HG03442 (cell line): ENCODE measurements around the gene TMEM161A.
A peak's percentile ranks its signal among the peaks of the same experiment; 100 is the strongest.
"Not testable (repeated sequence)": the region's sequence is repeated elsewhere in the genome, so short reads cannot be mapped to it uniquely, and the experiment has no call there.

Experiments used
- ATAC-seq: cut with Tn5 transposase; IDR thresholded peaks from one replicate; pipeline ENCODE4 v1.9.1; 2021; ENCODE audit warnings: mild to moderate bottlenecking, moderate library complexity; ENCODE audit not compliant: unreplicated experiment

The TMEM161A gene

DNA sequence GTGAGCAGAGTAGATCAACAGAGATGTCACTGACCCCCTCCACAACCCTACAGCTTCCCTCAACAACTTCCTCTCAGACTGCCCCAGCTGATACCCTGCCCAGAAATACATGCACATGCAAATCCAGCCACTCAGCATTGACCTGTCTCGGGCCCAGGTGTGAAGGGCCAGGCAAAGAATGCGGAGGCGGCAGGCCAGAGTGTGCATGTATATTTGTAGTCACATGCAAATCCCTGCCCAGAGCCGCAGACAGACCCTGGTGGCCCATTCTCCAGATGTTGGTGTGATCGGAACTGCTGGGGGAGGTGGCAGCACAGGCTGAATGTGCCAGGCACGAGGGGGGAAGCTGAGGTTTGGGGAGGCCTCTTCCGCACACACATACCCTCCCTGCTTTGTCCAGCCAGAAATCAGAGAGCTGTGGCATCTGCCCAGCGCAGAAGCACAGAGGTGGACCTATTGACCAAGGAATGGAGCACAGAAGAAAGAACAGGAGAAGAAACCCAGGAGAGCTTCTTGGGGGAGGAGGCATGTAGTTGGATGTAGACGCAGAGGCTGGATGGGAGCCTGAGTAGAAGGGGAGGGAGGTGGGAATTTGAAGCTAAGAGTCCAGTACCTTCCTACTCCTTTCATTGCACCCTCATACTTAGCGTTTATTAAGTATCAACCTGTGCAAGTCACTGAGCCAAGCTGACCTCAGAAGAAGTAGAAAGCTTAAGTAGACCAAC is 17.4 kb upstream of the TMEM161A start:
- peak; percentile 54 for ATAC-seq

DNA sequence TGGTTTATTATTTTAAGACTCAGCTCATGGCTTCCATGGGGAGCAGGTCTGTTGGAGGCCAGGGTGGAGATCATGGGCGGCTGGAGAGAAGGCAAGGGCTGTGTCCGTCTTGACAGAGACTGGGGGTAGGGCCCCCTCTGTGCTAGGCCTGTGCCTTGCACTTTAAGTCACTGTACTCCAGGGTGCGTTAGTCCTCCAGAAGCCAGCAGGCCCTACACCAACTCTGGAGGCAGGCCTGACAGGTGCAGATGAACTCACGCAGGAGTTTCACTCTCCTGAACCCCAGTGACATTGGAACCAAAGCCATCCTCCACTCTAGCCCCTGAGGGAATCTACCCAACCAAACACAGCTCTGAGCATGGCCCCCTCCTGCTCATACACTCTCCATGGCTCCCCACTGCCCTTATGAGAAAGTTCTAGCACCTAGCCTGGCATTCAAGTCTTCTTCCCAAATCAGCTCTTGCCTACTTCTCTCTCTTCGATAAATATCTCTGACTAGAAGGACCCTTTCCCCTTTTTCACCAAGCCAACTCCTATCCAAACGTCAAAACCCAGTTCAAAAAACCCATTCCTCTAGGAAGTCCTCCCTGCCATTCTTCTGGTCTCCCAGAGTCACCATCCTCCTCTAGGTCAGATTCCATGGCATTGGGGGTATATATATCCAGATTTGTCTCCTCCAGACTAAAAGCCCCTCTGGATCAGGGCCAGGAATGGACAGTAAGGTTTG is 16.7 kb upstream of the TMEM161A start:
- no peak for ATAC-seq

DNA sequence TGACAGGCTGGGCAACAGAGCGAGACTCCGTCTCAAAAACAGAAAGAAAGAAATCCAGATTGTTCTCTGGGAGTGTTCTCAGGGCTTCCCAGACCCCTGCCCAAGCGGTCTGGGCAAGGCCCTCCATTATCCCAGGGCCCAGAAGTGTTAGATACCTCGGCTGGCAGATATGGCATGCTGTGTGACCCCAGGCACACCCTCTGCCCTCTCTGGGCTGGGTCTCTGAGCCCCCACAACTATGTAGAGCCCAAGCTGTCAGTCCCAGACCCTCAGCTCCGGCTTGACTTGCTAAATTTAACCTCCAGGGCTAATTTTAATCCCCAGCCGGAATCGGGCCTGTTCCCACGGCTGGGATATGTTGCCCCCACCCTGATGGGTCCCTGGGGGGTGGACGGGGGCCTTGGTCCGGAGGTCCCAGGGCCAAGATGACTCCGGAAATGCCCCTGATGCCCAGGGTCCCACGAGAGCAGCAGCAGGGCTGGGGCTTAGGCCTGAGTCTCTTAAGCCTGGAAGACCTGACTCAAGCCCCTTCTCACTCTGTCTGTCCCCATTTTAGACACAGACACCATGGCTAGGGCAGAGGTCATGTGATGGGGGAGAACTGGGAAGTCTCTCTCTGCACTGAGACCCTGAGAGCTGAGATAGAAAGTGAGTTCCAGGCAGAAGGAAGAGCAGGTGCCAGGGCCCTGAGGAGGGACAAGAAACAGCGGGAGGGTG is 14.5 kb upstream of the TMEM161A start:
- ATAC-seq: no peak

DNA sequence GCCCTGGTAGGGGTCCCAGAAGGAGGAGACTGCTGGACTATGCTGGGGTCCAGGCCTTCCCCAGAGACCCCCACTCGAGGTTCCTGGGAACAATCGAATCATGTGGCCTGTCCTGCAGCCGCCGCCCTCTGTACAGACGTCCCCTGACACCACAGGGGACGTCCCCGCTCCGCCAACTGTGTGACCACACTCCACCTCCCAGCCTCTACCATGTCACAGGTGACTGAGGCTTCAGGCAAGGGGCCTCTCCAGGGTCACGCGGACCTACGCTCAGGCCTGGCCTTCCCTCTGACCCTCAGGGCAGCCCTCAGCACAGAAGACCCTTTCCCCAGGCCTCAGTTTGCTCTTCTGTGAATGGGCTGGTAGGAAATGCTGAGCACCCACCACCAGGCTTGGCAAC is 13.1 kb upstream of the TMEM161A start:
- peak; percentile 48 for ATAC-seq

DNA sequence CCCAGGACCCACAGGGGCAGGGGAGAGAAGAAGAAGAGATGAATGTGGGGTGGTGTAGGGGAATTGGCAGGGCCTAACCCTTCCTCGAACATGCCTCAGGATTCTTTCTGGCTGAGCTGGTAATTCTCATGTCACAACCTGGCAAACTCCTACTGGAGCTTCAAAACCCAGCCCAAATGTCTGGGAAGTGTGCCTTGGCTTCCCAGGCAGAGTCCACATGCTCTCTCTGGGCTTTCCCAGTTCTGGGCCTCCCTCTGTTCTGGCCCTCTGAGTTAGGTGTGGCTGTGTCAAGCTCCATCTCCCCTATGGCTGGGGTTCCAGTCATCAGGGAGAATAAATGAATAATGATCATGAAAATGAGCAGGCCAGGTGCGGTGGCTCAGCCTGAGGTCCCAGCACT is 11.2 kb upstream of the TMEM161A start:
- ATAC-seq: no peak

DNA sequence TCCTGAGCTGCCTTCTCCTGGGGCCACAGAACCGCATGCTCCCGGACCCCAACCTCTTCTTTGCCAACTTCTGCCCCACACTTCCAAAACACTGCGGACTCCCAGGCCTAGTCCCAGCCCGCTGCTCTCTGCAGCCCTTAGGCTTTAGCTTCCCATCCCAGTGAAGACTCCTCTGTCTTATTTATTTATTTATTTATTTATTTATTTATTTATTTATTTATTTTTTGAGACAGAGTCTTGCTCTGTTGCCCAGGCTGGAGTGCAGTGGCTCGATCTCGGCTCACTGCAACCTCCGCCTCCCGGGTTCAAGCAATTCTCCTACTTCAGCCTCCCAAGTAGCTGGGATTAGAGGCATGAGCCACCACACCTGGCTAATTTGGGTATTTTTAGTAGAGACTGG is 10.2 kb upstream of the TMEM161A start:
- ATAC-seq: not testable (repeated sequence)

DNA sequence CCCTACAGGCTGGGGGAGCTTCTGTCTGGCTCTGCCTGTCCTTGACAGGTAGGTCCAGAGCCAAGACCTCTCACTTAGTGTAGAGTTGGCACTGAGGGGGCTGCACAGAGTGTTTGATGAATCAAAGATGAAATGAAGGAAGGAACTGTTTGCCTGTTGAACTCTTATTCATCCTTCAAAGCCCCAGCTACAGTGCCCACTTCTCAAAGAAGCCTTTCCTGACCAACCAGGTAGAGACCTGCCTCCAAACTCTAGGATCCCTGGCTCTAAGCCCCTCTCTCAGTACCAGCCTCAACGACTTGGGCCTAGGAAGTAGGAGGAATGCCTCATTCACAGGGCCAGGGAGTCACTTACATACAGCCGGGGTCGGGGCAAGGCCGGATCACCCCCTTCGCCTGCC is 9.1 kb upstream of the TMEM161A start:
- ATAC-seq: no peak

DNA sequence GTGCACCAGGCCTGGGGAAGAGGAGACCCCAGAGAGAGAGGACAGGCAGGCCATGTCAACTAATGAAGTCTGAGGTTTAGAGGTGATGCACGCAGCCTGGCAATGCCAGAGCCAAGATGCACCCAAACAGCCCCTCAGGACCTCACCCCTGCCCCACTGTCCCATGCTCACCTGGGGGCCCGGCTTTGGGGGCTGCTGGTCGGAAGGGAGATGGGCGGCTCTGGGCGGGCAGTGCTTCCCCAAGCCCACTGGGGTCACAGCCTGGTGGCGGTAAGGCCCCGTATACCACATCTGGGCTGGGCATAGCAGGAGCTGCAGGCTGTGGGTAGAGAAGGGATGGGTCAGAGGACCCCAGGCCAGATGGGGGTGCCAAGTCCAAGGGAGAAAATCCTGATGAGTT is 8.6 kb upstream of the TMEM161A start:
- no peak for ATAC-seq

DNA sequence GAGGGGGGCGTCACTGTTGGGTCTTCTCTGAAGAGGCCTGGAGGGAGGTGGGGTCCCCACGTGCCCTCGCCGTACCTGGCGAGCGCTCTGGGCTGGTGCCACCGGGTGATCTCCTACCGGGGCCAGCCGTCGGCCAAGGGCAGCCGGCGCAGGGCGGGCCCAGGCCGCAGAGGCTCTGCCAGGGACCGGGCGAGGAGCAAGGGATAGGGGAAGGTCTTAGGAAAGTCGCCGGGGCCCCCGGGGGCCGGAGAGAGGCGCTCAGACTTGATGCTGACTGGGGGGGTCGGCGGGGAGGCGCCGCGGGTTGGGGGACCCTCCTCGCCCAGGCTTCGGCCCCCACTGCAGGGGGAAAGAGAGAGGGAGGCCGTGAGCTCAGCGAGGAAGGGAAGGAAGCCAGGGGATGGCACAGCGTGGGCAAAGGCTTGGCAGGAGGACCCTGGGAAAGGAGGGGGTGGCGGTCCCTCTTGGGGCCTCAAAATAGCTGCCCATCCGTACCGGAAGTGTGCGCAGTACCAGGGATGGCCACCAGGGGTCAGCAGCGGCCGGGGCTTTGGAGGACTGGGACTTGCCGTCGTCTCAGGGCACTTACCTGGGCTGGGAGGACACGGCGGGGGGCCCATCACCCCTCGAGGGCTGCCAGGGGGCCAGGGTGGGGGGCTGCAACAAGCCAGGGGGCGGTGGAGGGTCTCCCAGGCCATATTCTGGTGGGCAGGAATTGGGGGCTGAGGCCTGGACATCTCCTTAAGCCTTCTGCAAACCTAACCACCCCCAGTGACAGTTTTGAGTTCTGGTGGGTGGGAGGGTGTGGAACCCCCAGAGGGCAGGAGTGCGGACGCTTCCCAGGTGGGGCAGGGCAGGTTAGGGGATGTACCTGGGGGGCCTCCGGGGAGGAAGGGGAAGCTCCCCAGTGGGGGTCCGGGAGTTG is 7.7 kb upstream of the TMEM161A start:
- no peak for ATAC-seq

DNA sequence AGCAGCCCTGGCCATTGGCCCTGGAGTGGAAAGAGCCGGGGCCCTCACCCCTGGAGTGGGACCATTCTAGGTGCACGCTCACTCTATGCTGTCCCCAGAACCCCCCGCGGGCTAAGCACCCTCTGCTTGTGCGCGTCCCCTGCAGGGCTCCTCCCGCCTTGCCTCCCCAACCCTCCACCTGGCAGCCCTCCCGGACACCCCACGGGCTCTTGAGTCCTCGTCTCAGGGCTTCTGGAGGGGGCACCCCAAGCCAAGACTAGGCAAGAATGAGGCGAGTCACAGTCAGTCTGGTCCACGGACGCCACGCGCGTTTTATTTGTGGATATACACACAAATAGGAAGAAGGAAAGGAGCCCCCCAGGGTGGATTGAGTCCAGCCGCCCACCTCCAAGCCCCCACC is 7.0 kb upstream of the TMEM161A start:
- ATAC-seq: no peak

DNA sequence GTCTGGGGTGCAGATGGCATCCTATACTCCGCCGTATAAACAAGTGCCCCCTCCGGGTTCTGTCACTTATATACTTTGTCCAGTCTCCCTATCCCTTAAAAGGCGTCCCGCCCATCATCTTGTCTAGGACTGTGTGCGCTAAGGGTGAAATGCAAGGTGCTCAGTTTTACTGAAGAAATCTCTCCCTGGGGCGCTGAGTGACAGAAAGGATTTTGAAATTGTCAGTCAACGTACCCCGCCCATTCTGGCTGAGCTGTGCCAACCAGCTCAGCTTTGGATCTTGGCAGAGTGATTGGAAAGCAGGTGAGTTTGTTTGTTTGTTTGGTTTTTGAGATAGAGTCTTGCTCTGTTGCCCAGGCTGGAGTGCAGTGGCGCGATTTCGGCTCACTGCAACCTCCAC is 4.1 kb upstream of the TMEM161A start:
- no peak for ATAC-seq

DNA sequence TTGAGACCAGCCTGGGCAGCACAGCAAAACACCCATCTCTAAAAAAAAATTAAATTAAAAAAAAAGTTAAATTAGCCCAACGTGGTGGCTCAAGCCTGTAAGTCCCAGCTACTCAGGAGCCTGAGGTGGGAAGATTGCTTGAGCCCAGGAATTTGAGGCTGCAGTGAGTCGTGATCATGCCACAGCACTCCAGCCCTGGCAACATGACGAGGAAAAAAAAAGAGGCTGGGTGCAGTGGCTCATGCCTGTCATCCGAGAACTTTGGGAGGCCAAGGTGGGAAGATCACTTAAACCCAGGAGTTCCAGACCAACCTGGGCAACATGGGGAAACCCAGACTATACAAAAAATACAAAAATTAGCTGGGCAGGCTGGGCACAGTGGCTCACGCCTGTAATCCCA is 2.2 kb upstream of the TMEM161A start:
- ATAC-seq: no peak

DNA sequence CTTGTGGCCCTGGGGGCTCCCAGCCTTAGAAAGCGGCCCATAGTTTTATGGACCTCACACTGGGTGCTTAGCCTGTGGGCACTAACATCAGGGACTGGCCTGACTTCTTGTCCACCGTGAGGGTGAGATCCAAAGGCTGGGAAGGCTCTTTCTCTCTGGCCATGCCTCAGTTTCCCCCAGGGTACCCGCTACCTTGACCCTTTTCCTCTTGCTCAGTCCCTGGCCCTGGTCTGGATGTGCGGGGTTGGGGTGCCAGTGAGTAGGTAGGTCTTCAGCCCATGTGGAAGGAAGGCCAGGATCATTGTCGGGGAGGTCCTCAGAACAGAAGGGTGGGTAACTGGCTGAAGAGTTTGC is 1.6 kb upstream of the TMEM161A start:
- no peak for ATAC-seq

DNA sequence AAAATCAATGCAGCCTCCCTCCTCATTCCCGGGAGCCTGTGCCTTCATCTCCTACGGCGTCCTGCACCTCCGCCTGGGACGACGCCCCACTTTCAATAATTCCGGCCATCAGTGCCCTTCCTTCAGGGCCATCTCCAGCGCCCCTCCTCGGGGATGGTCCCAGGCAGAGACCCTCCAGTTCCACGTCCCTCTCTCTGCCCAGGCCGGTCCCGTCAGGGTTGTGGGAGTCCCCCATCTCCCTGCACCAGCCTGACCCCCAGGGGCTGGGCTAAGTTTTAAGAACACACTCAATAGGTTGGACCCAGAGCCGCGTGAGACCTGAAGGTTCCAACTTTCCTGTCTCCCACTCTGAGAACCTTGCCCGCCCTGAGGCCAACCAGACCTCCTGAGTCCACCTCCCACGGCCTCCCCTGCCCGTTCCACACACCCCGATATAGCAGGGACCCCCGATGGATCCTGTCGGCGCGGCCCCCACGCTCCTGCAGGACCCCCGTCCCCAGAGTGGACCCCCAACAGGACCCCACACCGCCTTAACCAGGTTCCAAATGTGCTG is 646 bp downstream of the TMEM161A start:
- ATAC-seq: peak; percentile 3

DNA sequence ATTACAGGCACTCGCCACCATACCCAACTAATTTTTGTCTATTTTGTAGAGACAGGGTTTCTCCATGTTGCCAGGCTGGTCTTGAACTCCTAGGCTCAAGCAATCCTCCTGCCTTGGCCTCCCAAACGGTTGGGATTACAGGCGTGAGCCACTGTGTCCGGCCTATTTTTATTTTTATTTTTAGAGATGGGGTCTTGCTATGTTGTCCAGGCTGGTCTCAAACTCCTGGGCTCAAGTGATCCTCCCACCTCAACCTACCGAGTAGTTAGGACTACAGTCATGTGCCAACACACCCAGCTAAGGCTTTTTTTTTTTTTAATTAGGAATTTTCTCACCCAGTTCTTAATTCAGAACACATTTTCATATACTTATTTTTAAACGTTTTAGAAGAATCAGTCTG is 2.6 kb downstream of the TMEM161A start:
- not testable (repeated sequence) for ATAC-seq

DNA sequence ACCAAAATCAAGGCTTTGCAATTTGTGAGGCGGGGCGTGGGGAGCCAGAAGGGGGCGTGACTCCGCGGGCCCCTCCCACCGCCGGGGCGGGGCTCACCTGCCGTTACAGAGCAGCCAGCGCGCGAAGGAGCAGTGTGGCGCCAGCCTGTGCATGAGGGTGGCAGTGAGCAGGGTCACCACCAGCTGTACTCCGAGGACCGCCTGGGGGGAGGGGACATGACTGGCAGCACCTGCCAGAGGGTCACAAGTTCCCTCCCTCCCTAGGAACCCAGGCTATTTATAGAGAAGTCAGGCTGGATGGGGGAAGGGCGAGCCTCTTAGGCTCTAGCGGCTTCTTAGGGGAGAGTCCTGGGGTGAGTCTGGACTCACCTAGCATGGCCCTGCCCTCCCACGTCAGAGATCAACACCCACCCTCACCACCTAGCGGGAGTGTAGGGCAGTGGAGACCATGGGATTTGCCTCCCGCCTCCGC is 3.6 kb downstream of the TMEM161A start:
- ATAC-seq: no peak

DNA sequence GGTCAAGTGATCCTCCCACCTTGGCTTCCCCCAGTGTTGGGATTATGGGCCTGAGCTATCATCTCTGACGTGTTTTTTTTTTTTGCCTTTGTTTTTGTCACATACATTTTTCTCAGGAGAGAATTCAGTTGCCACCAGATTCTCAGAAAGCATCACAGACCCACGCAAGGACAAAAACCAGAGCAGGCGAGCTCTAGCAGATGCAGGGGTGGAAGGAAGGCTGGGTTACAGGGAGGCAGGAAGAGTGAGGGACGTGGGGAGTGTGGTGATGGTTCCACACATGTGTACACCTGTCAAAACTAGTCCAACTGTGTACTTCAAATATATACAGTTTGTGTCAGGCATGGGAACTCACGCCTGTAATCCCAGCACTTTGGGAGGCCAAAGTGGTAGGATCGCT is 4.3 kb downstream of the TMEM161A start:
- ATAC-seq: no peak

DNA sequence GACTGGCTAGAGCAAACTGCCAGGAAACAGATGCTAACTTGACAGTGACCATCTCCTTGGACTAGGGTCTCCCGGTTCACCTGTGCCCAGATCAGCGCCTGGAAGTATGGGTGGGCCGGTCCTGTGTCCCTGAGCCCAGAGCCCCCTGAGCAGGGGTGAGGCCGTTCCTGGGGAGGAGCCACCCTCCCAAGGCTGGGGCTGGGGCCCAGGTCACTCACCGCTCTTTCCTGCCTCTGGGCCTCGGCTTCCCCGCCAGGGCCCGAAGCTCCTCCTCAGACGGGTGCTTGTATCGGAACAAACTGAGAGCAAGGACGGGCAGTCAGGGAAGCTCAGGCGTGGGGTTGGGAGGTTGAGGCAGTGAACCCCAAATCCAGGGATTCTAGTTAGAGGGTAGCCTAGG is 5.4 kb downstream of the TMEM161A start:
- no peak for ATAC-seq

DNA sequence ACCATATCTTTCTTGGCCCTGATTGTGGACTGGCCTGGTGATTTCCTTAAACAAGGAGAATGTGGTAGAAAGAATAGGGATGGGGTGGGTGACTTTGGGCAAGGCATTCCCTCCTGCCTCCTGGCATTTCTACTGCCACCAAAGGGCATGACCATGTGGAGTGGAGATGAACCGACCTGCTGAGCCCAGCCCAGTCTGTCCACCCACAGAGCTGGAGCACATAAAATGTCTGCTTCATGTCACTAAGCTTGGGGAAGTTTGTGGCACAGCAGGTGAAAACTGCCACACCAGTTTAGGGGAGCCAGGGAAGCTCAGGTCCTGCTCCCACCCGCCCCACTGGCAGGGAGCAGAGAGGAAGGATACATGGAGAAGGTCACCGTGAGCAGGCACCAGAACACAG is 6.3 kb downstream of the TMEM161A start:
- ATAC-seq: no peak

DNA sequence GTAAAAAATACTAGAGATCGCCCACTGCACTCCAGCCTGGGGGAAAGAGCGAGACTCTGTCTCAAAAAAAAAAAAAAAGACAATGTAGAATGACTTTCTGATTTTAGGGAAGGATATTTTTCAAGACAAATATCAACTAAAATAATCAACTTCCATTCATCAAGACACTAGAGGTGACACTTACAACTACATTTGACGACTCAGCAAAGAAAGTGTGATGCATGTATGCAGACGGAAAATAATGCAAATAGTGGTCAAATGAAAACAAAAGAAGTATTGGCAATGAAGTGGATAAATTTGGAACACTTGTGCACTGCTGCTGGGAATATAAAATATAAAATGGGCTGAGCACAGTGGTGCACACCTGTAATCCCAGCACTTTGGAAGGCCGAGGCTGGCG is 12.2 kb downstream of the TMEM161A start:
- ATAC-seq: no peak

DNA sequence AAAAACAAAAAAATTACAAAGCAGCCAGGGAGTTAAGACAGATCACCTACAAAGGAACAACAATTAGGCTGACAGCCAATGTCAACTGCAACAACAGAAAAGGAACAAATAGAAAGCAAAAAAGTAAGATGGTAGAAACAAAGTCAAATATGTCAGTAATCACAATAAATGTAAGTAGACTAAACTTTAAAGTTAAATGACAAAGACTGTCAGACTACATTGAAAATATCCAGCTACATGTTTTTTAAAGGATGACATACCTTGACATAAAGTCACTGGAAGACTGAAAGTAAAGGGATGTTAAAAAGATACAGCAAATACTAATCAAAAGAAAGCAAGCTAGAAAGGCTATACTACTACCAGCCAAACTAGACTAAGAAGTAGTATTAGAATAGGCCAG is 14.9 kb downstream of the TMEM161A start:
- ATAC-seq: no peak
